Activated CD4-positive, alpha-beta T cell treated with anti-CD3 and anti-CD28 coated beads, Interleukin-2, amount 50 U/mL, for 24 hours (primary cell): ENCODE results near the gene NFIA.

Experiments
- DNase-seq, 2 donors: peaks; one replicate each; pipeline ENCODE4 v3.0.0-alpha.2; 2020; ENCODE audit warnings: low read depth in 1 of 2, low spot score in 1 of 2

The NFIA gene

DNA sequence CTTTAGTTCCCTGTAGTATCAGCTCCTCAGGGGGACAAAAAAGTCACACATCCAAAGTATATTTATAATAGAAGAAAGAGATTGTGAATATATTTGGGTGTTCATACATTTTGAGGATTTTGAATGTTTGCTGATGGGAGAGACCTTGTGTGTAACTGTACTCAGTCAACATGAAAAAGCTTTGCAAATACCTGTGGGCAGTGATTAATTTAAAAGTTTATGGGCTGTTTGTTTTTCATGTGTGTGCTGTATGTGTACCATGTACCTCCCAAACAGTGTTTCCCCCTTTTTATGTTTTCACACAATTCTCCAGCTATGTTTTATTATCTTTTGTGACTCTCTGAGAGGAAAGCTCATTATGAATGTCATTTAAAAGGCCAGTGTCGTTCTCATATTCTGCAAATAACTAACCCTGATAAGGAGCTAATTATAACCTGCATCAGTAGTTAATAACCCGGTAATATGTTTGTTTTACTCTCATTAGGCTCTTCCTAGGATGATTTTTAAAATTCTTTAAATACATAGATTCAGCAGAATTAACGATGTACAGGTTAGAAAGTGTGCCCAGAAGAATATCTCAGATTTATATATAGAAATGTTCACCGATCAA is 271.5 kb downstream of the NFIA start:
- no peak for DNase-seq

DNA sequence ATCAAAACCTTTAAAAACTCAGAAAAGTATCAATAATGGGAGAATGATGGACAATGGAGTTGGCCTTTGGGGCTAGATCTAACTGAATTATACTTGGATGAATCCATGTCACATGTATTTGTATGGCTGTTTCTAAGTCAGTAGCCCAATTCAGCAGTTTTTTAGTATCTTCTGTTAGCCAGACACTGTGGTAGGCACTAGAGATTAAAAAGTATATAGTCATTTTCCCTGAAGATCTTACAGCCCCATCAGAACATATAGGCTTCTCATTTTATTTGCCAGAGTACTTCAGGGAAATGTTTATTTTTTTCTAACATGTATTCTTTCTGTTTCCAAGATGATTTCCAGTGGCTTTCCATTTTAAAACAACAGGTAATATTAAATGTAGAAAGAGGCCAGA is 273.7 kb downstream of the NFIA start:
- DNase-seq, result no peak

DNA sequence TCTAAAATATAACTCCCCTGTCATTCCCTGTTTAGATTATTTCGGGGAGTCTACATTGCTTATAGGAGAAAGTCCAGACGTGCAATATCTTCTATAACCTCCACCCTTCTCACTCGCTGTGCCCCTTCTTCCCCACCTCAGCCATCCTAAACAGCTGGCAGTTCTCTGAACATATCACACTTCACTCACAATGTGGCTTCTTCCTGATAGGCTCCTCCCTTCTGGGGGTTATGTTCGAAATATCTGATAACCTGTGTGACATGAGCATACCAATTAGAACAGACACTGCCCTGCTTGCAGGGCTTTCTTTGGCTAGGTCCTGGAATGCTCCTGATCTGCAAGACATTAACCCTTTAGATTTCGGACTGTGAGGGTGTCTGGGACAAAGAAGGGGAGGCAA is 274.6 kb downstream of the NFIA start:
- no peak for DNase-seq

DNA sequence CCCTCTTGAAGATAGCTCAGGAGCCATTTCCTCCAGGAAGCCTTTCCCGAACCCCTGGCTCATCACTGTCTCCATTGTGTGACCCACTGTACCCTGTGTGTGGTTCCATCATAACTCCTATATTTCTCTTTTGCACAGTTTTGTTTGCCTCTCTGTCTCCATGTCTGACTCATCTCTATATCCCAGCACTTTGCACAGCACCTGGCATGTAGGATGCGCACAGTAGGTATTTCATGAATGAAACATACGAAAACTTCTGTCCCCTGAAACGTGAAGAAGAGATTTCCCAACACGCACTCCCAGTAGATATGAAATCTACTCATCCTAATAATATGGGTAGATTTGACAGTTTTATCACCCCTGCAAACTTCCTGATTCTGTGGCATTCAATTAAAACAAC is 275.2 kb downstream of the NFIA start:
- DNase-seq, result no peak

DNA sequence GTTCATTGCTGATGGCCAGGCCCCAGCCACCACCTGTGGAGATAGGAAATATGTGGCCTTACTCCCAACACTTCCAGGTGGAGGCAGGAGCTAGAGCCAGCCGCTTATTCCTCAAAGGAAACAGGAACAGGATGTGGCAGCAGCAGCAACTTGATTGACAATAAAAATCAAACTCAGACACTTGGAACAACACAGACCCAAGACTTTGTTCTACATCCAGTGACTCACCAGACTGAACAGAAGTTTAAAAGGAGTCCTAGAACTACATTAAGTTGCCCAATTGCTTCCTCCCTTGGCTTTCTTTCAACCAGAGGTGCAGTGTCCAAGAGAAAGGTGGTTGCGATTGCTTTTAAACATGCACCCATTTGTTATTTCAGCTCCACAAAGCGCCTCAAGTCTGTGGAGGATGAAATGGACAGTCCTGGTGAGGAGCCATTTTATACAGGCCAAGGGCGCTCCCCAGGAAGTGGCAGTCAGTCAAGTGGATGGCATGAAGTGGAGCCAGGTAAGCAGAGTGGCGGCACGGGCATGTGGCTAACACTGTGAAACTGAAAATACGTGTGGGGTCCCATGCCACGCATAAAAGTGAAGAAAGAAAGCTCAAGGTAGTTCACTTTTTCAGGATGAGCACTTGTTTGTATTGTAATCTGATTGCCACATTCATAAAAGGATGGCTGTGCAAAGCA is 276.6 kb downstream of the NFIA start:
- DNase-seq, result no peak

DNA sequence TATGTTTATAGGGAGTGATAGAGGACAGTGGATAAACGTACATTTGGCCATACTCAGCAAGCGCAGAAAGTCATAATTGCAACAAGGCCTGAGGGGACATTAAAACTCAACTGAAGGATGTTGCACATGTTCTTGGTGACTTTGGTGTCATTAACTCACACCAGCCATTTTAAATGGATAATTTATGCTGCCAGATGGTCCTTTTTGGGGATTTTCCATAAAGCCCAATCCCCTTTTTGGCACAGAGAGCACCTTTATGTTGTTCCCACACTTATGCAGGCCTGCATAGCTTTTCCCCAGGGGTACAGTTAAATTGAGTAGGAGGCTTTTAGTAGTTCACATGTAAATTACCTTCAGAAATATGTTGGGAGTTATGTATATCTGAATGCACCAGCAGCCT is 279.6 kb downstream of the NFIA start:
- no peak for DNase-seq

DNA sequence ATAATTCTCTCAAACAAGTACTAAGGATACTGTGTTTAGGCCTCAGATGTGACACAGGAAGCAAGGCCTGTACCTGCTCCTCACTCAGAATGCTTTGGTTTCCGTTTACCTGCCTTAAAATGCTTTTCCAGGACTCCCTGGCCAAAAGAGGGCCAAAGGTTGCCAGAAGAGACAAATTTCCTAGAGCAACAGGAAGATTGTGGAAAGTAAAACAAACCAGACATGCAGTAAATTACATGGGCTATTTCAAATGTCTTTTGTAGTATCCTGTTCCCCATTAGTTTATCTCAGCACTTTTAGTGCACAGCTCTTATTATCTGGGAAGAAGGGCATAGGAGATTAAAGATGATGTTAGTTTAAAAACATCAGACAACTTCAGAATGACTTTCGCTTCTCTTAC is 280.0 kb downstream of the NFIA start:
- DNase-seq, result no peak

DNA sequence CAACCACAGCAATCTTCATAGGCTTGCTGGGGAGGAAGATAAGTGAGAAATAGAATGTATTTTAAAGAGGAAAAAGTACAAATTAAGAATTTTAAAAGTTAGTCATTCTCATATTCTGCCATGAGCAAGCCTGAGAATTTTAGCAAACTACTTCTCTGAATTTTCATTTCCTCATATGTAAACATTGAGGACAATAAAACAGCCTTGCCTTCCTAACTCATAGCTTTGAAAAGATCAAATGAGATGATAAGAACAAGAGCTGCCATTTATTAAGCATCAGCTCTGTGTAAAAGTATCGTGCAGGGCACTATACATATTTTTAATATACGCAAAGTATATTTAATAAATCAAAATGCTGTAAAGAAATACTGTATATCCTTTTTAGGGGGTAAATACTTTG is 286.0 kb downstream of the NFIA start:
- no peak for DNase-seq

DNA sequence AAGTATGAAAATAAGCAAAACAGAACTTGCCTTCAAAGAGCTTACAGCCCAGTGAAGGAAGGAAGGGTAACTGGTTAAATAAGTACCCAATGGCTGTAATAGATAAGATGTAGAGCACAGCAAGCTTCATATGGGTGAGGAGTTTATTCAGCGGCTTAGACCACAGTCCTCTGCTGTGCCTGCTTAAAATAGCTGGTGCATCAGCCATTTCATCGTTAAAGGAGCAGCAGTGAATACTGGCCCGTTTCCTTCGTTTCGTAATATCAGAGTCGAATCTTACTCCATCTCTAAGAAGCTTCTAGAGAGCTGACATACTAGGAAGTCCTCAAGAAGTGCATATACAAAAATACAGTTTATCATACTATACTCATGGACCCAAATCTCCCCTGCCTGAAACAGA is 286.5 kb downstream of the NFIA start:
- DNase-seq, result no peak

DNA sequence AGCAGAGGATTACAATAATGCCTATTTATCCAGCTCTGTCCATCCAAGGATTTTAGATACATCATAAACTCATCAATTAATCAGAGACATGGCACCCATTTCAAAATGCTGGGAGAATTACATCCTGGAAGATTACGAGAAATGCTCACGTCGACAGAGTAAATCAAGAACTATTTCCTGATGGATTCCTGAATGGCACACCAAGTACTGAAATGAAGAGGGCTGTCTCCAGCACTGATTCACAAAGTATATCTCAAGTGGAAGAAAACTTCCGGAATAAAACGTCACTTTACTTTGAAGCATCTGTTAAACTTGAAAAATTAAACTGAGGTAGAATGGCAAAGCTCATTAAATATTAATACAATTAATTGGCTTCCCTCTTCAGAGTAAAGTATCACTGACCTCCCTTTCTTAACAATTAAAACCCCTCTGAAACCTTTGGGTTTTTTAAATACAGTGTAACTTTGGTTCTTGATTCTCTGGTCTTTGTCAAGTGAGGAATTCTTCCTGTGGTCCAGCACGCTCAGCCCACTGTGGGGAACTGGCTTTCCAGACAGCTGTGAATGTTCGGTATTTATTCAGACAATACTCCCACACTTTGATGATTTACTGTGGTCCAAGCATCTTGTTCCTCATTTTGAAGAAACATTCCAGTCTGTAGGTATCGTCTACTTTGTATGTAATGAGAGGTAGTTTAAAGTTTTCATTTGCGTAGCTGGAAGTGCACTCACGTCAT is 288.0 kb downstream of the NFIA start:
- DNase-seq, result no peak

DNA sequence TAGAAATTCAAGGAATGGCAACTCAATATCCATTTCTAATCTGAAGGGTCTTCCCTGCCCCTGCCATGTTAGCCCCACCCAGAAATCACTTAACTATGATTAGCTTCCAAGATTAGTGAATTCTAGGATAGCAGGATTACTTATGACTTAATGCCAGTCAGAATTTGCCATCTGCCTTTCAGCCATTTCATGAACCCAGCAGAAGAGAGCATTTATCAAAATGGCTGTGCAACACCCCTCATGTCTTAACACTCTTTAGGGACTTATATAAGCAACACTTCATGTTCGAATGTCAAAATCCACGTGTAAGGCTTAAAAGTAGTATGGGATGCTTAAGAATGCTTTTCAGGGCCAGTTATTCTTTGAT is 288.5 kb downstream of the NFIA start:
- DNase-seq, result no peak

DNA sequence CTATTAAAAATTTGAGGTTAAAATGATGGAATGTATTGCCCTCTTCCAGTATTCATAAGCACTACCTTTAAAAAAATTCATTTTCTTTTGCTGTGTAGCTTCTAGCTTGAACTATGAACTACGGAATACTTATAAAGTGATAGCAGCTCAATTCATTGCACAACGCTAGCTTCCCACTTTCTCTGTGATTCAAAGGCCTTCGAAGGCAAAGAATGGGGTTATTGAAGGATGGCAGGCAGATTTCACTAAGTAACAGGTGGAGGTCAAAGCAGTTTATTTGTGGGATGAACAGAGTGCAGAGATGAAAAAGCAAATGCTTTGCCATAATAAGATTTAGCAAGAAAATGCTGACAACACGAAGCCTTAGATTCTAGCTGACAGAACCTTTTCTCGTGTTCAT is 290.6 kb downstream of the NFIA start:
- no peak for DNase-seq

DNA sequence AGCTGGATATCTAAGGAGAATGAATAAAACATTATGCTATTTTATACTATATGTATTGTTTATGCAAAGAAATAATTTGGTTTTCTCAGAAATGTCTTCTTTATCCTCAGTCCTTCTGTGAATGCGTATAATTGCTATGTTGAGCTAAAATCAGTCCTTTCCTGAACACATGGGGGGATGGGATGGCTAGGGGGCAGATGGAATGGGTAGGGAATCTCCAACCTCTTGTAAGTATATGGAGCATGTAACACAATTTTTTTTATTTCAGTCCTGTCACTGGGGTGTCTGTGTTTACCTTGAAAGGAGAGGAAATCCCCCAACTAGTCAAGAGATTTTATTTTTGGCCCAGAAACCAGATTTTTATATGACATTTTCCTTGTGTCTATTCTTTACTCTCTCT is 291.8 kb downstream of the NFIA start:
- no peak for DNase-seq

DNA sequence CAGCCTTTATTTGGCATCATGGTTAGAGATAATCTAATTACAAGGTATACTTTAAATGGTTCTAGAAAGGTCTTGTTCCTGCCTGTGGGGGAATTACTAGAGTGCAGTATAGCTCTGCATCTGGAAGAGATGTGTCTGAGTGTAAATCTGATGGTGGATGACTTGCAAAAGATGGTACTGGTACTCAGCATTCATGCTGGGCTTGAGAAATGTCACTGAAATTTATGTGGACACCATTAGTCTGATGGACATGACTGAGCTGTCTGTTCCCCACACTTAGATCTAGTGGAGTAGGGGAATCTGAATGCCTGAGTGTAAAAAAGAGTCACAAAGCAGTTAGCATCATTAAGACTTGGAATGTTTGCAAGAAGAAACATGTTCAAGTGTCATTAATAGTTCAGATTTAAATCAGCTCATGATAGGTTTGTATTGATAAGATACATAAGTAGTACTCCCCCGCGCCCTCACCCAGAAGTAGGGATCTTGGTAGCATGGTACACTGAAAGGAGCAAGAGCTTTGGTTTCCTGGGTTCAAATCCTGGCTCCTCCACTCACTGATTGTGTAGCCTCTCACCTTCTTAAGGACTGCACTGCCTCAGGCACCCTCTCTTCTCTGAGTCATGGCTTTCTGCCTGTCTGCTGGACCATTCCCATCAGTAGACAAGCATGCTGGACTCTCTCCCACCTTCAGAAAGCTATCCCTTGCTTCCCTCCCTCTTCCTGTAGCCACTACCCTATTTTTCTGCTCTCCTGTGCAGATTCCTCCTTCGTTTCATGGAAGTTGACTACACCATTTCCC is 292.9 kb downstream of the NFIA start:
- DNase-seq, result no peak

DNA sequence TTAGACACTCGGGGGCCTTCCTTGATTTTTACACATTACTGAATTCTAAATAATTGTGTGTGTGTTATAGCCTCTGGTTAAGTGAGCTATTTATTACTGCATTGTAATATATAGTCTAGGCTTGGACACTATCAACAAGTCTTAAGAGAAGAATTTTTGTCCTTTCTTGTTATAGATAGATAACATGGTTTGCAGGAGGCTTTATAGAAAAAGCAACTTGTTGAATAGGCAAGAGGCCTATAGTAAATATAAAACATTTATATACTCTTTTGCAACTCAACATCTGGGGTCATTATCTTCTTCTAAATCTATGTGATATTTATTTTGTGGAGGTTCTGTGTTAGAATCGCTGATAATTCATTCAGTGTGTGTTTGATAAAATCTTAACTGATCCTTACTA is 293.8 kb downstream of the NFIA start:
- no peak for DNase-seq

DNA sequence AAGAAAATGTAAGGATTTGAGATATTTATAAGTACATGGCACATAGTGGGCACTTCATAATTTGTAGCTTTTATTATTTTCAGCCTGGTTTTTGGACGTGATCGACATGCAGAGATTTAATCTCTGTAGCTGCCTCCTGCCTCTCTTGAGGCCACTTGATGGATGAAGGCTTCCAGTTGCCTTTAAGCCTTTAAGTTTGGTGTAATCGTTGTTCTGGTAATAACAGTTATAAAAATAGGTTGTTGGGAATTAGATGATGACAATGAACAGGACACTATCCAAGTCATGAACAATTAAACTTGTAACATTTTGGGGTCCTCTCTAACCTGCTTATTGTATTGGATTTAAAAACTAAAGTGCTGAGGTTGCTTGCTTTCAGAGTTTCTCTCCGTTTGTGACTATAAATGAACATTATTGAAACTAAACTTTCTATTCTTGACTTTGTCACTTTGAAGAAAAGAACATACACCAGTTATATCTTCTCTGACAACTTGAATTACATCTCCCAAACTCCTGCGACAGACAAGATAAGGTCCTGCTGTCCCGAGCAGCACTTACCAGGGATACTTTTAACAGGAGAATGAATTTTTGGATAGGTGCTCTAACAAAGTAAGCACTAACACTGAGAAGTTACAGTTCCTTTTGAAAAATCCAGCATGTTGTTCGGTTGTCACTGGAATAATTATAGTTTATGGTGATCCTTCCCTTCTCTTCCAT is 295.0 kb downstream of the NFIA start:
- no peak for DNase-seq

DNA sequence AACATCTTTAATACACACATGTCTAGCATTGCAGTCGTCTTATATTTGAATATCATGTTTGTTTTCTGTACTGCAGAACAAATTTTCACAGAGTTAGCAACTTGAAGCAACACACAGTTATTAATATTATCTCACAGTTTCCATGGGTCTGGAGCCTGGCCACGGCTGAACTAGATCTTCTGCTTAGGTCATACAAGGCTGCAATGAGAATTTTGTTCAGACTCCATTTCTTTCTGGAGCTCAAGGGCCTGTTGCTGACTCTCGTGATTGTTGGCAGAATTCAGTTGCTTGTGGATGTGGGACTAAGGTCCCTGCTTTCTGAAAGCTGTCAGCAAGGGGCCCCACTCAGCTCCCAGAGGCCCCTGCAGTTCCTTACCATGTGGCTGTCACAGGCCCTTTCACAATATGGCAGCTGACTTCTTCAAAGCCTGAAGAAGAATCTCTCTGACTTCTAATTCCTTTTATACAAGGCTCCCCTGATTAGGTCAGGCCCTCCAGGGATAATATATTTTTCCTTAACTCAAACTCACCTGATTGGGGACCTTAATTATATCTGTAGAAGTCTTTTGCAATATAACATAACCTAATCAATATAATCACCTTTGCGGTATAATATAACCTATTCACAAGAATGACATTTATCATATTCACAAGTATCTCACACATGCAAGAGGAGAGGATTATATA is 296.3 kb downstream of the NFIA start:
- DNase-seq, result no peak

DNA sequence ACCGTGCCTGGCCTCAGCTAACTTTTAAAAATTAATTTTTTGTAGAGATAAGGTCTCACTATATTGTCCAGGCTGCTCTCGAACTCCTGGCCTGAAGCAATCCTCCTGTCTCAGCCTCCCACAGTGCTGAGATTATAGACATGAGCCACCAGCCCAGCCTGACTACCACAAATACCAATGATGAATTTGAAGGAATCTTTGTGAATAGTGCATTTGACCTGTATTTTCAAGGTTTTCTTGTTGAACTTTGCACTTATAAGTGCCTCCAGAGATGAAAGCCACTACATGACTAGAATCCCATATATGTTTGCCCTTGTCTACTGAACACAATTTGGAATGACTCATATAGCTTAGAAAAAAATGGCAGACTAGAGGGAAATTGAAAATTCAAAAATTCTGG is 297.3 kb downstream of the NFIA start:
- no peak for DNase-seq

DNA sequence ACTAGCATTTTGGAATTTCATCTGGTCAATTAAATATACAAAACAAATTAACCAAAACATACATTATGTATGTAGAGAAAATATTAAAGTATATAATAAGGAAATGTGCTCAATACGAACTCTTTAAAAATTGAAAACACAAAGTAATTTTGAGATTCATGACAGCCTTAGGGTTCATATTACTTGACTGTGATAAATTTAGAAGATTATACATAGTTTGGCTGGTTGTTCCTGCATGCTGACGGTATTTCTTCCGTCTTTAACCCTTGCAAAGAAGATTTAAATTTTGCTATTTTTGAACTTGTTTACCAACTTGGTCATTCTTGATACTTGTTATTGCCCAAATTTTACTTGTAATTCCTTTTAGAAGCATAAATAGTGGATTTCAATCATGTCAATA is 298.2 kb downstream of the NFIA start:
- DNase-seq, result no peak

DNA sequence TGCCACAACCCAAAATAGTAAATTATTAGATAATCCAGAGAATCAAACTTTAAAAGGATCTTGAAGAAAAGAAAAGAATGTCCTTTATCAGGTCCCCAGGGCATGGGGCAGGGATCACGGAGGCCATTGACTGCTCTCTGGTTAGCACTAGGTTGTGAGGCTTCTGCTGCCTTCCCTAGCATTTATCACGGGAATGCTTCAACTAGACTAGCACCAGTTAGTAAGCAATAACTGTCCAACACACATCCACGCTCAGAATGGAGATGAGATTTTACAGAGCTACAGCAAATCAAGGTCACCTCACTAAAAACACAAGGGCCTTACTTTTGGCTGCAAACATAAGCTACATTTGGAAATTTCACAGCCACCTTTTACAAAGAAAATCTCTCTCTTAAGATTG is 304.0 kb downstream of the NFIA start:
- DNase-seq, result no peak

DNA sequence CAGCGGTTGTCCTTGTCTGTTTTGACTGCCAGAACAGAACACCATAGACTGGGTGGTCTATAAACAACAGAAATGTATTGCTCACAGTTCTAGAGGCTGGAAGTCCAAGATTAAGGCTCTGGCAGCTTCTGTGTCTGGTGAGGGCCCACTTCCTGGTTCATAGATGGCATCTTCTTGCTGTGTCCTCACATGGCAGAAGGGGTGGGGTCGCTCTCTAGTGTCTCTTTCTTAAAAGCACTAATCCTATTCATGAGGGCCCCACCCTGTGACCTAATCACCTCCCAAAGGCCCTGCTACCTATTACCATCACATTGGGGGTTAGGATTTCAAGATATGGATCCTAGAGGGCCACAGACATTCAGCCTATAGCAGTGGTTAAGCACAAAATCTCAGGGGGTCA is 304.4 kb downstream of the NFIA start:
- no peak for DNase-seq
